SKM-1 (cell line): ENCODE data around the gene BNIP3.

Experiments
- DNase-seq: peaks from one replicate; lab custom pipeline; 2025; ENCODE audit not compliant: unreplicated experiment; lab: John Stamatoyannopoulos, UW

Gene BNIP3

GRCh38 chr10:131981429-131982184 is at the start of gene BNIP3:
BNIP3 (minus strand) TSS chr10:131981923; CDS start chr10:131981806, 117 bp downstream.
- peak; percentile 82 for DNase-seq

GRCh38 chr10:132030898-132031463 is 49.3 kb upstream of the BNIP3 start:
- no peak for DNase-seq

GRCh38 chr10:132028706-132029105 is 47.0 kb upstream of the BNIP3 start:
- DNase-seq, result no peak

GRCh38 chr10:132027423-132027983 is 45.8 kb upstream of the BNIP3 start:
- no peak for DNase-seq

- peak; percentile 59 for DNase-seq
Measured at GRCh38 chr10:132023092-132023811, 41.5 kb upstream of the BNIP3 start.

- no peak for DNase-seq
Measured at GRCh38 chr10:132022241-132022640, 40.5 kb upstream of the BNIP3 start.

GRCh38 chr10:132021504-132022143 is 39.9 kb upstream of the BNIP3 start:
- no peak for DNase-seq

GRCh38 chr10:132021046-132021445 is 39.3 kb upstream of the BNIP3 start:
- DNase-seq, result no peak

- DNase-seq, result no peak
Measured at GRCh38 chr10:132020456-132020855, 38.7 kb upstream of the BNIP3 start.

- DNase-seq, result no peak
Measured at GRCh38 chr10:132019366-132019765, 37.6 kb upstream of the BNIP3 start.

- DNase-seq, result no peak
Measured at GRCh38 chr10:132018446-132018845, 36.7 kb upstream of the BNIP3 start.

- no peak for DNase-seq
Measured at GRCh38 chr10:132016514-132016913, 34.8 kb upstream of the BNIP3 start.

GRCh38 chr10:132011445-132011844 is 29.7 kb upstream of the BNIP3 start:
- no peak for DNase-seq

GRCh38 chr10:132011024-132011423 is 29.3 kb upstream of the BNIP3 start:
- DNase-seq, result no peak

- DNase-seq, result no peak
Measured at GRCh38 chr10:132010483-132010882, 28.8 kb upstream of the BNIP3 start.

GRCh38 chr10:132009575-132009974 is 27.9 kb upstream of the BNIP3 start:
- DNase-seq, result no peak

GRCh38 chr10:132007681-132008080 is 26.0 kb upstream of the BNIP3 start:
- no peak for DNase-seq

GRCh38 chr10:132006966-132007365 is 25.2 kb upstream of the BNIP3 start:
- no peak for DNase-seq

GRCh38 chr10:132005147-132005546 is 23.4 kb upstream of the BNIP3 start:
- DNase-seq, result no peak

GRCh38 chr10:132004052-132004451 is 22.3 kb upstream of the BNIP3 start:
- DNase-seq, result no peak

- no peak for DNase-seq
Measured at GRCh38 chr10:132003282-132003924, 21.7 kb upstream of the BNIP3 start.
